SH-SY5Y (cell line): ENCODE measurements around the gene INTS11.

Source experiments
- GATA2 ChIP-seq: IDR thresholded peaks from 2 replicates; pipeline ENCODE4 v1.6.1; 2011; ENCODE audit warnings: mild to moderate bottlenecking, low read depth, low read length
- GATA3 ChIP-seq: IDR thresholded peaks from 2 replicates; pipeline ENCODE4 v1.6.1; 2011; ENCODE audit warnings: low read depth, mild to moderate bottlenecking, low read length, moderate library complexity

Gene INTS11

DNA sequence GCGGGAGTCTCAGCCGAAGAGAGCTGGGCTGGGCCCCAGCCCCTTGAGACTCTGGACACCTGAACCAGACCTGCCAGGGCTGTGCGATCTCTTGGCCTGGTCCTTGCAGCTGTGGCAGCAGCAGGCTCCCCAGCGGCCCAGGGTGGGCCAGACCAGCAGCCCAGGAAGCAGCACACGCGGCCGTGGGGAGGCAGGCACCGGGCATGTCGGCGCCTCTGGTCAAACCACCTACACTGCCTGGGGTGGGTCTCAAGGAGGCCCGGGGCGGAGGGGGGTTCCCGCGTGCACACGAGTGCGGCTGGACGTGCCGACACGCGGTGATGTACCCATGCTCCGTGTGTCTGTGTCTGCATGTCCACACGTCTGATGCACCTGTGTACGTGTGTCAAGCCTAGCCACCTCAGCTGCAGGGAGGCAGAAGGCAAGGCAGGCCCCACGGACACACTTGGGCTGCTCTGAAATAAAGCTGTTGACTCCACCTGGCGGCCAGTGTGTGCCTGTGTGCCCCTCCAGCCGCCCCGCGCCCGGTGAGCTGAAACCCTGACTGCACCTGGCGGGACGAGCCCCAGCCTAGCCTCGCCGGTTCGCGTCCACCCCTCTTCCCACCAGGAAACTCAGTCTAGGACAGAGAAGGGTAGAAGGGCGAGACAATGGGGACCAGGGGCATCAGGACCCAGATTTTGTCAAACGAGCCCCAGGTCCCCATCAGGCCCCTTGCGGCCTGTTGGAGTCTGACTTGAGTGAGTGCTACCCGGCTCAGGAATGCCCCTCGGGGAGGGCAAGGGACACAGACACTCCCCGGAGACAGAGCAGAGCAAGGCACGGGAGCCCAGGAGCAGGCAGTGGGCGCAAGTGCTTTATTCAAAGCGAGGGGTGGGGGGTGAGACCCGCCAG is 32.7 kb downstream of the INTS11 start:
- TF ChIP-seq GATA3 (no peak), GATA2 (no peak)

DNA sequence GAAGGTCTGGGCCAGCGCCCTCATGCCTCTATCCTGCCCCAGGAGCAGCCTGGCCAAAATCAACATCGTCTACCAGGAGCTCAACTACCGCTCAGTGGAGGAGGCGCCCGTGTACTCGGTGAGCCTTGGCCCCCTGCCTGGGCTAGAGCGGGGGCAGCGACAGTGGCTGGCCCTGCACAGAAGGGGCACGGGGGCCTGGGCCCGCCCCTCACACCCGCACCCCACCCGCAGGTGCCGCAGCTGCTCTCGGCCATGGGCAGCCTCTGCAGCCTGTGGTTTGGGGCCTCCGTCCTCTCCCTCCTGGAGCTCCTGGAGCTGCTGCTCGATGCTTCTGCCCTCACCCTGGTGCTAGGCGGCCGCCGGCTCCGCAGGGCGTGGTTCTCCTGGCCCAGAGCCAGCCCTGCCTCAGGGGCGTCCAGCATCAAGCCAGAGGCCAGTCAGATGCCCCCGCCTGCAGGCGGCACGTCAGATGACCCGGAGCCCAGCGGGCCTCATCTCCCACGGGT is 33.4 kb downstream of the INTS11 start:
- TF ChIP-seq GATA3 (no peak), GATA2 (no peak)

DNA sequence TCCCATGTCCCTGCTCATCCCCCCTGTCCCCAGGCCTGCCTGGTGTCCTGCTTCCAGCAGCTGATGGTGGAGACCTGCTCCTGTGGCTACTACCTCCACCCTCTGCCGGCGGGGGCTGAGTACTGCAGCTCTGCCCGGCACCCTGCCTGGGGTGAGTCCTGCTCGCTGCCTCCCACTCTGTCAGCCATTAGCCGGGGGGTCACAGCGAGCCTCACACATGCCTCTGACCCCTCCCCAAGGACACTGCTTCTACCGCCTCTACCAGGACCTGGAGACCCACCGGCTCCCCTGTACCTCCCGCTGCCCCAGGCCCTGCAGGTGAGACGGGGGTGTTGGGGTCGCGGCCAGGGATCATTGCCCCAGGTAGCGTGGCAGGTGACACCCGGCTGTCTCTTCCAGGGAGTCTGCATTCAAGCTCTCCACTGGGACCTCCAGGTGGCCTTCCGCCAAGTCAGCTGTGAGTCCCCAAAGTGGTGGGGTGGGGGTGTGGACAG is 34.2 kb downstream of the INTS11 start:
- TF ChIP-seq GATA2 (no peak), GATA3 (no peak)

DNA sequence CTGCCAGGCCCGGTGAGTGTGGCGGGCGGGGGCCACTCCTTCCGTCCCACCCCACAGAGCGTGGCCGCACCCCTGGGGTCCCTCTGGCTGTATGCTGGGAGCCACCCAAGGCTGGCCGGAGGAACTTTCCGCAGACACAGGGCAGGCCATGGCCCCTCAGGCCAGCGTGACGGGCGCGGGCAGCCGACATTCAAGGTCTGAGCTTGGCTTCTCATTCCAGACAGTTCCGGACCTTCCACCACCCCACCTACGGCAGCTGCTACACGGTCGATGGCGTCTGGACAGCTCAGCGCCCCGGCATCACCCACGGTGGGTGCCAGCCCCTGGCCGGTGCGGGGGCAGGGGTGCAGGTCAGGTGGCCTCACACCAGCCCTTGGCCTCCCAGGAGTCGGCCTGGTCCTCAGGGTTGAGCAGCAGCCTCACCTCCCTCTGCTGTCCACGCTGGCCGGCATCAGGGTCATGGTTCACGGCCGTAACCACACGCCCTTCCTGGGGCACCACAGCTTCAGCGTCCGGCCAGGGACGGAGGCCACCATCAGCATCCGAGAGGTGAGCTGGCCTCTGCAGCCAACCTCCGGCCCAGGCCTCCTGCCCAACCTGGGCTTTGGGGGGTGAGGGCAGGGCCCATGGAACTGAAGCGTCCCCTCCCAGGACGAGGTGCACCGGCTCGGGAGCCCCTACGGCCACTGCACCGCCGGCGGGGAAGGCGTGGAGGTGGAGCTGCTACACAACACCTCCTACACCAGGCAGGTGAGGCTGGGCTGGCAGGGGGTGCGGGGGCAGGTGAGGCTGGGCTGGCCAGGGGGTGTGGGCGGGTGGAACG is 37.0 kb downstream of the INTS11 start:
- TF ChIP-seq GATA2, result no peak
- no peak for TF ChIP-seq GATA3

DNA sequence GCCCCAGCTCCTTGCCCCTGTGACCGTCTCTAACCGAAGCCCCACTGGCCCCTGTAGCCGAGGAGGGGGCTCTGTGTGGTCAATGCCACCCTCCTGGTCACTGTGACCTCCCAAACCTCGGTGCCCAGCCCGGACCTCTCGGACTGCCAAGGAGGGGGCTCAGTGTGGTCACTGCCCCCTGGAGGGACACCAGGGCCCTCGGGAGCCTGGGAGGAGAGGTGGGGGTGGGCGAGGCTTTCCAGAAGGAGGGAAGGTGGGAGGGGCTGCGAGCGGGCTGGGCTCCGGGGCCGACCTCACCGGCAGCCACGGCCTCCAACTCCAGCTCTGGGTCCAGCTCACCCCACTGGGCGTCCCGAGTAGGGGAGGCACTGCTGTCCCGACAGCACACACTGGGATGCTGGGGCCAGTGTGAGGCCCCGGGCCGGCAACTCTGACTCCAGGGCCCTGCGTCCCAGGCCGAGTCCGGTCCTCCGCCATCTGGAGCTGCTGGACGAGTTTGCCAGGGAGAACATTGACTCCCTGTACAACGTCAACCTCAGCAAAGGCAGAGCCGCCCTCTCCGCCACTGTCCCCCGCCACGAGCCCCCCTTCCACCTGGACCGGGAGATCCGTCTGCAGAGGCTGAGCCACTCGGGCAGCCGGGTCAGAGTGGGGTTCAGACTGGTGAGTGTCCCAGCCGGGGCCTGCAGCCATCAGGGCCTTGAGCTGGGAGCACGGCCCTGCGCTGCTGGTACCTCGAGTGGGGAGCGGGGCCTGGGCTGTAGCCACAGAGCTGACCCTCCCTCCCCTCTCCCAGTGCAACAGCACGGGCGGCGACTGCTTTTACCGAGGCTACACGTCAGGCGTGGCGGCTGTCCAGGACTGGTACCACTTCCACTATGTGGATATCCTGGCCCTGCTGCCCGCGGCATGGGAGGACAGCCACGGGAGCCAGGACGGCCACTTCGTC is 37.9 kb downstream of the INTS11 start:
- TF ChIP-seq GATA2 (no peak), GATA3 (no peak)

DNA sequence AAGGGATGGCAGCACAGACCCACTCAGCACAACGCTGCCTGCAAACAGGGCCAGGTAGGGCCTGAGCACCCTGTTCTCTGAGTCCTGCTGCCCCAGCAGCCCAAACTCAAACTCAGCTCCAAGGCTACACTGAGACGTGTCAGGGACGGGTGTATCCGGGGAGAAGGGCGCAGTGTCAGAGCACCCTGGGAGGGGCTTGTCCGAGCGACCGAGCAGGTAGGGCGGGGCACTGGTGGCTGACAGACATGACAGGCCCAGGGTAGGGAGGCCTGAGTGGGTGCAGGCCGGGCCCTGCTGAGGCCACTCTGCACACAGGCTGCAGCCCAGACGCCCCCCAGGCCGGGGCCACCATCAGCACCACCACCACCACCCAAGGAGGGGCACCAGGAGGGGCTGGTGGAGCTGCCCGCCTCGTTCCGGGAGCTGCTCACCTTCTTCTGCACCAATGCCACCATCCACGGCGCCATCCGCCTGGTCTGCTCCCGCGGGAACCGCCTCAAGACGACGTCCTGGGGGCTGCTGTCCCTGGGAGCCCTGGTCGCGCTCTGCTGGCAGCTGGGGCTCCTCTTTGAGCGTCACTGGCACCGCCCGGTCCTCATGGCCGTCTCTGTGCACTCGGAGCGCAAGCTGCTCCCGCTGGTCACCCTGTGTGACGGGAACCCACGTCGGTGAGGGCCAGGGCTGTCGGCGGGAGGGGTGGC is 38.7 kb downstream of the INTS11 start:
- no peak for TF ChIP-seq GATA3
- TF ChIP-seq GATA2, result no peak

DNA sequence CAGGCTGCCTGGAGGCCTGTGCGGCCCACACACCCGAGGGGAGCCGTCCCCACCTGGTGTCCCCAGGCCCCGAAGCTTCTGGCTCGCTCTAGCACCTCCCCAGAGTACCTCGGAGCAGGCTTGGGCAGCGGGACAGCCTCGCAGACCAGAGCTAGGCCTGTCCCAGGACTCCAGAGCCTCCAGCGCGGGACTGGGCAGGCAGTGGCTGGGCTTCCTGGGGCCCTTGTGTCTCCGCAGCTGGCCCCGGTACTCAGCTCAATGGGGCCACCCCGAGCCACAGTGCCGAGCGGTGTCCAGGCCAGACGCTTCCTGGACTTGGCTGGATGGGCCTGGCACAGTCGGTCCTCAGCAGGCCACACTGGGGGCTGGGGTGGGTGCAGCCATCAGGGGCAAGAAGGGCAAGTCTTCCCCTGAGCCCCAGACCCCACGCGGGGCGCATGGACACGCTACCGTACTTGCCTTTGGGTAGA is 39.3 kb downstream of the INTS11 start:
- TF ChIP-seq GATA2 (no peak), GATA3 (no peak)

DNA sequence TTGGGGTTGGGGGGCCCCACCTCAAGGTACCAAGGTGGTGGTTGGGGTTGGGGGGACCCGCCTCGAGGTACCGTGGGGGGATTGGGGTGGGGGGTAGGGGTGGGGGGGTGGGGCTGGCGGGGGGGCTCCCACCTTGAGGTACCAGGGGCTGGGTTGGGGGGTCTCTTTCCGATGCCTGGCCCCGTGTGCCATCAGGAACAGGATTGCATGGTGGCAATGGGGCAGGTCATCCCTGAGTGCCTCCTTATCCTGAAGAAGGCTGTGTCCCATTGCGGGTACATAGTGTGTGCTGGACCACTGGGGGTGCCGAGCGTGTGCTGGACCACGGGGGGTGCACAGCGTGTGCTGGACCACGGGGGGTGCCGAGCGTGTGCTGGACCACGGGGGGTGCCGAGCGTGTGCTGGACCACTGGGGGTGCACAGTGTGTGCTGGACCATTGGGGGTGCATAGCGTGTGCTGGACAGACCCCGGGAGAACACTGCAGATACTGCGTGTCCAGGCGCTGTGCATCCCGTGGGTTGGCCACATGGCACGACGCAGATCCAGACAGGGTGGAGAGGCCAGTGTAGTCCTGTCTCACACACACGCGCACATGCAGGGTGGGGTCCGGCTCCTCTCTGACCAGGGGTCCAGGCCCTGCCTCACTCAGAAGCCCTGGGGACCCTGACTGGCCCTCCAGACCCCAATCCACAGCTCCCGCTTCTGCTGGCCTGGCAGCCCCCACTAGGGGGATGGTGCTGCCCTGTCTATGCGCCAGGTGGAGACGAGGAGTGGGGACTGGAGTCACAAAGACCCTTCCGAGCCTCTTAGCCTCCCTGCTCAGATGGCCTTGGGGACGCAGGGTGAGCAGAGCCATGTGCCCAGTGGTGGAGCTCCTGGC is 40.0 kb downstream of the INTS11 start:
- TF ChIP-seq GATA2 (no peak), GATA3 (no peak)

DNA sequence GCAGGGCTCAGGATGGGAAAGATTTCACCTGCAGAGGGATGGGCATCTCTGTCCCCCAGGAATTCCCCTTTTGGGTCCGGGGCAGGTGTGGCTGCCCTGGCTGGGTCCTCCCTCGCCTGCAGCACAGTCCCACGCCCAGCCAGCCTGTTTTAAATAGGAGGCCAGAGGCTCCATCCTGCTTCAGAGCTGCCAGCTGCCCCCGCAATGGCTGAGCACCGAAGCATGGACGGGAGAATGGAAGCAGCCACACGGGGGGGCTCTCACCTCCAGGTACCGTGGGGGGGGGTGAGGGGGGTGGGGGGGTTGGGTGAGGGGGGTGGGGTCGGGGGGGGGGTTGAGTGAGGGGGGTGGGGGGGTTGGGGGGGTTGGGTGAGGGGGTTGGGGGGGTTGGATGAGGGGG is 40.6 kb downstream of the INTS11 start:
- TF ChIP-seq GATA2 (no peak), GATA3 (no peak)

DNA sequence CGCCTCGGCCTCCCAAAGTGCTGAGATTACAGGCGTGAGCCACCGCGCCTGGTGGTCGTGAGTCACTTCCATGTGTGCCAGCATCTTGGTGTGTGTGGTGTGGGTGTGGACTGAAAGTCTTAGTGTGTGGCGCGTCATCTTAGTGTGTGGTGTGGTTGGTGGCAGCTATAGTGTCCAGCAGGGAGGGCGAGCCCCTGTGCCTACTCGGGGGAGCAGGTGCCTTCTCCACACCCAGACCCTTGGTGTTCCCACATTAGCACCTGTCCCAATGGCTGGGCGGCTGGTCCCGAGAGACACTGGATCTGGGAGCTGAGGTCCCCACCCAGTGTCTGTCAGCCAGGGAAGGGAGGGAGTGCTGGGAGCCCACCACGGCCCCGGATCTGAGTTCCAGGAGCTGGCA is 41.5 kb downstream of the INTS11 start:
- no peak for TF ChIP-seq GATA3
- TF ChIP-seq GATA2, result no peak

DNA sequence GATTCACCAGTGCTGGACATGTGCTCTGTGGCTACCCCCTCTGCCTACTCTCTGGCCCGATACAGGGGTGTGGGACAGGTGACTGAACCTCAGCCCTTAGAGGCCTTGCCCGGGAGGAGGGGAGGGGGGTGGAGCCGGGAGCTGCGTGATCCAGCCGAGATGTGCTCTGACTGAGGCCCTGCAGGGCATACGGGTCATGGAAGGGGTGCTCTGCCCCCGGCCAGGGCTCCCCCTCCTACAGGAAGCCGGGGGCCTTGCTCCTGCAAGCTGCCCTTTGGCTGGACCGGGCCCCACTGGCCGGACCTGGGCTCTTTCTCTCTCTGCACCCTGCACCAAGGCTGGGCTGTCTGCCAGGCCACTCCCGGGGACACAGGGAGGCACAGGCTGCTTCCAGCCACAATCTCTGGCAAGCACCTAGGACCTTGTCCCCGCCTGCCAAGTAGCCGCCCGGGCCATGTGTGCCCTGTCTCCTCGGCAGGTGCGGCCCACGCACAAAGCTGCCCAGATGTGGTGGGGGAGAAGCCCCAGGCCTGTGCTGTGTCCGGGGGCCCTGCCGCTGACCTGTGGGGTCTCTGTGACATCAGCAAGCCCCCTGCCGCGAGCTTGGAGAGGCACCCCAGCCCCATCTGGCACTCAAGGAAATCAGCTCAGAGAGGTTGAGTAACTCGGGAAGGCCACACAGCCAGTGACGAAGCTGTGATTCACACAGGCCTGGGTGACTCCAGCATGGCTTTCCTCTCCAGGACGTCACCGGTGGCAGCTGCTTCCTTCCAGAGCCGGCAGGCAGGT is 42.7 kb downstream of the INTS11 start:
- TF ChIP-seq GATA2 (no peak), GATA3 (no peak)
